HepG2 (cell line): ENCODE data around the gene SAE1. TPM values are rescaled to one million over a fixed set of nuclear protein-coding genes. Genes with fewer than 3 reads are reported as not detected.

Experiments used
- FOSL2 ChIP-seq: sonication (generic); formaldehyde crosslinking; IDR thresholded peaks from 2 replicates; pipeline ENCODE4 v1.4.0; 2020; ENCODE audit warnings: missing genetic modification reagents
- GLMP ChIP-seq: sonication (generic); formaldehyde crosslinking; IDR thresholded peaks from 2 replicates; pipeline ENCODE4 v1.9.0; 2021; ENCODE audit warnings: missing genetic modification reagents, mild to moderate bottlenecking, borderline replicate concordance
- MAZ ChIP-seq, 2 experiments: sonication (generic) in 1 of 2; formaldehyde crosslinking in 1 of 2; IDR thresholded peaks; 2 replicates each; pipeline versions ENCODE4 v1.5.0 to v1.6.1; 2012 to 2020; ENCODE audit warnings: low read depth in 2 of 2, mild to moderate bottlenecking in 2 of 2, borderline replicate concordance in 1 of 2, improper control_type of control experiment in 1 of 2, low read length in 1 of 2, missing genetic modification reagents in 1 of 2, moderate library complexity in 1 of 2
- MNT ChIP-seq: fragments of 450-650 bp; IDR thresholded peaks from 2 replicates; pipeline ENCODE4 v1.6.1; 2016
- PITX1 ChIP-seq: sonication (generic); formaldehyde crosslinking; IDR thresholded peaks from 2 replicates; pipeline ENCODE4 v1.5.1; 2020; ENCODE audit warnings: mild to moderate bottlenecking, missing genetic modification reagents
- RFX3 ChIP-seq: IDR thresholded peaks from 2 replicates; pipeline ENCODE4 v1.6.1; 2016; ENCODE audit warnings: missing biosample characterization, missing genetic modification reagents
- SKIL ChIP-seq: sonication (generic); formaldehyde crosslinking; IDR thresholded peaks from 2 replicates; pipeline ENCODE4 v1.8.0; 2022; ENCODE audit warnings: missing genetic modification reagents, mild to moderate bottlenecking, moderate library complexity, borderline replicate concordance
- SOX6 ChIP-seq, 2 experiments: fragments of 450-650 bp in 1 of 2; sonication (generic) in 1 of 2; formaldehyde crosslinking in 1 of 2; IDR thresholded peaks; 2 replicates each; pipeline versions ENCODE4 v1.4.0 to v1.6.1; 2017 to 2020; ENCODE audit warnings: antibody characterized with exemption in 1 of 2, mild to moderate bottlenecking in 1 of 2, missing genetic modification reagents in 1 of 2
- SSRP1 ChIP-seq: IDR thresholded peaks from 2 replicates; pipeline ENCODE4 v1.6.1; 2016; ENCODE audit warnings: control low read depth
- TFAP4 ChIP-seq: sonication (generic); IDR thresholded peaks from 2 replicates; pipeline ENCODE4 v1.6.1; 2016; ENCODE audit warnings: low read depth, borderline replicate concordance
- ZBTB43 ChIP-seq: sonication (generic); formaldehyde crosslinking; conservative IDR thresholded peaks from 2 replicates; pipeline ENCODE4 v1.4.0; 2020; ENCODE audit warnings: missing genetic modification reagents
- ZMYM3 ChIP-seq: sonication (generic); formaldehyde crosslinking; IDR thresholded peaks from 2 replicates; pipeline ENCODE4 v1.5.1; 2020; ENCODE audit warnings: mild to moderate bottlenecking, missing genetic modification reagents
- ZNF513 ChIP-seq: sonication (generic); formaldehyde crosslinking; conservative IDR thresholded peaks from 2 replicates; pipeline ENCODE4 v1.5.0; 2020; ENCODE audit warnings: missing genetic modification reagents
- ZNF589 ChIP-seq: sonication (generic); formaldehyde crosslinking; conservative IDR thresholded peaks from 2 replicates; pipeline ENCODE4 v1.8.0; 2022; ENCODE audit warnings: mild to moderate bottlenecking, moderate library complexity, missing genetic modification reagents
- ZNF674 ChIP-seq: sonication (generic); formaldehyde crosslinking; IDR thresholded peaks from 2 replicates; pipeline ENCODE4 v1.5.0; 2020; ENCODE audit warnings: low read depth, mild to moderate bottlenecking, missing genetic modification reagents
- ZNF709 ChIP-seq: sonication (generic); formaldehyde crosslinking; IDR thresholded peaks from 2 replicates; pipeline ENCODE4 v1.5.0; 2020; ENCODE audit warnings: mild to moderate bottlenecking, missing genetic modification reagents
- polyA plus RNA-seq, 8 experiments: library from polyadenylated mRNA; depleted of rRNA in 3 of 8; stranded (reverse) in 7 of 8; unstranded in 1 of 8; fragments of >200 nt; fragmentation: Illumina TruSeq in 4 of 8; extraction: Trizol in 4 of 8; gene quantifications; 2 replicates each; pipeline versions ENCODE4 v1.2.1 to v1.2.3, GENCODE V29; 2011 to 2016; ENCODE audit warnings: low read depth in 4 of 8, missing spikeins in 1 of 8, mixed read lengths in 1 of 8; ENCODE audit not compliant: insufficient read depth in 1 of 8
- total RNA-seq, 5 experiments: library from RNA; depleted of rRNA; stranded (reverse); fragments of >200 nt; fragmentation: Illumina TruSeq; extraction: Trizol; gene quantifications; 2 replicates each; pipeline ENCODE4 v1.2.3, GENCODE V29; 2016; ENCODE audit warnings: low read depth in 1 of 5

SAE1 gene
- total and polyA plus RNA-seq, 2 of the 13 experiments (the other 11 are each of a cell fraction or from before 2014, with no cell fraction given) = 87.6 to 197 TPM

GRCh38 chr19:47240996-47241918 is 110.6 kb downstream of the SAE1 start (continued):
- peak; percentile 16; the same call in 1 of the 2 replicates for TF ChIP-seq TFAP4
- TF ChIP-seq SOX6 (IDR thresholded peaks at IDR 0.05) = no peak
- TF ChIP-seq SOX6 (CRISPR knock-in tag; IDR thresholded peaks at IDR 0.05) = peak; percentile 42; the same call in 1 of the 2 replicates
- no peak for TF ChIP-seq ZNF513
- TF ChIP-seq GLMP (CRISPR knock-in tag) = no peak
- TF ChIP-seq FOSL2 (CRISPR knock-in tag) = peak; percentile 70
- peak; percentile 55 for TF ChIP-seq MNT
- no peak for TF ChIP-seq RFX3
- TF ChIP-seq ZNF674 (CRISPR knock-in tag) = 0 out of 2 replicates have a peak, but pooled peaks have one; percentile 57
- no peak for TF ChIP-seq ZNF709 (CRISPR knock-in tag)
- peak; percentile 66; the same call in 1 of the 2 replicates for TF ChIP-seq PITX1 (CRISPR knock-in tag)
- TF ChIP-seq ZBTB43 = 0 out of 2 replicates have a peak, but pooled peaks have one; percentile 24
- no peak; the same call in 1 of the 2 replicates for TF ChIP-seq MAZ (IDR thresholded peaks at IDR 0.05; ENCODE audit: borderline replicate concordance, low read depth, low read length)
- peak; percentile 78; the same call in 1 of the 2 replicates for TF ChIP-seq MAZ (CRISPR knock-in tag; IDR thresholded peaks at IDR 0.05; ENCODE audit: low read depth)
- peak; percentile 78 for TF ChIP-seq ZMYM3 (CRISPR knock-in tag)
- peak; percentile 54; the same call in 1 of the 2 replicates for TF ChIP-seq SKIL (CRISPR knock-in tag)
- TF ChIP-seq ZNF589 = 0 out of 2 replicates have a peak, but pooled peaks have one; percentile 26
- 0 out of 2 replicates have a peak, but pooled peaks have one; percentile 36 for TF ChIP-seq SSRP1 (CRISPR knock-in tag)
